Sigmoid colon (tissue), 7 donors: ENCODE data around the gene SUB1. TPM values are rescaled to one million over a fixed set of nuclear protein-coding genes. Genes with fewer than 3 reads are reported as not detected.

Experiments used
- DNase-seq: peaks from one replicate; pipeline ENCODE4 v3.0.0-alpha.2; 2019
- H3K27ac ChIP-seq, 4 donors: fragments of 200-600 bp; sonication (generic); one replicate each; pipeline ENCODE4 v1.5.1; 2016 to 2019; ENCODE audit warnings: mild to moderate bottlenecking in 1 of 4
- H3K27me3 ChIP-seq, 3 donors: fragments of 200-600 bp; sonication (generic); one replicate each; pipeline ENCODE4 v1.5.1; 2019; ENCODE audit warnings: mild to moderate bottlenecking in 1 of 3
- H3K36me3 ChIP-seq, 4 donors: fragments of 200-600 bp; sonication (generic); one replicate each; pipeline ENCODE4 v1.5.1; 2016 to 2019
- H3K4me1 ChIP-seq, 4 donors: fragments of 200-600 bp; sonication (generic); one replicate each; pipeline ENCODE4 v1.5.1; 2017 to 2019
- H3K4me3 ChIP-seq, 4 donors: fragments of 200-600 bp; sonication (generic); one replicate each; pipeline ENCODE4 v1.5.1; 2017 to 2019; ENCODE audit warnings: mild to moderate bottlenecking in 2 of 4, moderate library complexity in 1 of 4
- H3K9me3 ChIP-seq, 4 donors: fragments of 200-600 bp in 3 of 4; sonication (generic) in 3 of 4; one replicate each; pipeline versions ENCODE4 v1.5.1 to v1.6.1; 2013 to 2019
- CTCF ChIP-seq, 4 experiments: fragments of 450-650 bp in 3 of 4; fragments of 200-600 bp in 1 of 4; IDR thresholded peaks; one replicate each; pipeline ENCODE4 v1.5.1; 2016 to 2019; ENCODE audit warnings: antibody characterized with exemption in 4 of 4, mild to moderate bottlenecking in 3 of 4, moderate library complexity in 2 of 4
- EP300 ChIP-seq, 4 donors: sonication (generic); formaldehyde crosslinking; IDR thresholded peaks; one replicate each; pipeline ENCODE4 v1.6.1; 2017; ENCODE audit warnings: antibody characterized with exemption in 4 of 4
- POLR2A ChIP-seq, 2 donors: fragments of 450-650 bp; IDR thresholded peaks; one replicate each; pipeline ENCODE4 v1.6.1; 2016; ENCODE audit warnings: antibody characterized with exemption in 2 of 2, mild to moderate bottlenecking in 2 of 2, moderate library complexity in 2 of 2
- POLR2AphosphoS5 ChIP-seq, 4 donors: sonication (generic); formaldehyde crosslinking; IDR thresholded peaks; one replicate each; pipeline ENCODE4 v1.6.1; 2017; ENCODE audit warnings: antibody characterized with exemption in 4 of 4
- WGBS, 2 donors: extraction: QIAGEN DNeasy Blood & Tissue Kit; methylation state at CpG; one replicate each; pipeline ENCODE4 v1.1.7; 2013; 5-methylcytosine and 5-hydroxymethylcytosine counted together
- intact Hi-C: fragments of 100-400 bp; cut with DNase I; formaldehyde crosslinking; loops from one replicate; pipeline ENCODE4 v1.15.1; 2023
- polyA plus RNA-seq, 3 donors: library from polyadenylated mRNA; stranded (reverse); fragments of 200-250 nt; gene quantifications; one replicate each; pipeline ENCODE4 v1.2.3, GENCODE V29; 2013
- total RNA-seq, 4 donors: library from RNA; depleted of rRNA; stranded (reverse); fragments of >200 nt; gene quantifications; one replicate each; pipeline ENCODE4 v1.1.0, GENCODE V29; 2016
- donor health status: healthy with polysubstance abuse.
- donor health status: Bipolar disorder and iron deficiency.
- donor health status: healthy.

SUB1 gene
- total and polyA plus RNA-seq, 7 donors = 84.0 to 277 (median 165) TPM

DNA sequence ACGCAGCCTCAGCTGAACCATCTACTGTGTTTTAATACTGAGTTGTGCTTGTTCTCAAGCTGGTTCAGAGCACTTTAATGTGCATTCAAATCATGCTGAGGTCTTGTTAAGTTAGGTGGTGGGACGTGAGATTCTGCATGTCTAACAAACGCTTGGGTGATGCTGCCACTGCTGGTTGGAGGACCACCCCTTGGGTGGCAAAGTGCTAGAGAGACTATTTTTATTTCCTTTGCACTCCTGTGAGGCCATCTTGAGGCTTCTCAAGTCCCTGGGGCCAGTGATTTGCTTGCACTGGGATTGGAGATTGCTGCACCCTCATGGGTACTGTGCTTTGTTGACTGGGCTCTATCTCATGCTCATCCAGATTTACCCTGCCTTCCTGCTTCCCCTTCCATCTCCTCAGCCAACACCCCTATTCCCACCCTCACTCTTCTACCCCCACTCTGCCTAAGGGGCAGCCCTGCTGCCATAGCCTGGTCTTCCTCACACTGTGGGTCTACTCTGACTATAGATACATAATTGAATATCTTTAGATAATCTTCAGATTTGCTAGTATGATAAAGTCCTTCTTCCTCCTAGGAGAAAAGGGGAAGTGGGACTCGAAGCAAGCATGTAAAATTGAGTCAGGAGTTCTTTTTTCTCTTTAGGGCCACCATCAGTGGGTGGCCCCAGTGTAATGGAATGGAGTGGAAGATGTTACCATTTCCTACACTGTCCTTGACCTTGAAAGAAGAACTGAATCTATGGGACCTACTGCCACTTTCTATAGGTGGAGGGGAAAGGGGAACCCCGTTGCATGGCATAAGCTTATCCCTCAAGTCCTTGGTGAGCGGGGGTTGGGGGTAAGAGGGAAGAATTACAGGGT is 45.1 kb upstream of the SUB1 start:
- H3K27ac ChIP-seq = no peak overlapping the region

GRCh38 chr5:32541241-32541640 is 44.1 kb upstream of the SUB1 start:
- WGBS, 2 donors = 98% methylated on average over 4 of the region's 4 CpGs
- no peaks in the 10 kb centered on the region for H3K4me1 ChIP-seq
- intact Hi-C loops = no loop called here
- no peaks in the 10 kb centered on the region for H3K36me3 ChIP-seq
- H3K27ac ChIP-seq = no peak overlapping the region
- H3K27me3 ChIP-seq = no peaks in the 10 kb centered on the region
- no peaks in the 10 kb centered on the region for H3K9me3 ChIP-seq
- no peak for DNase-seq
- H3K4me3 ChIP-seq = no peak overlapping the region
- TF ChIP-seq EP300 (IDR thresholded peaks at IDR 0.05) (no peak), POLR2A (IDR thresholded peaks at IDR 0.05) (no peak), POLR2AphosphoS5 (IDR thresholded peaks at IDR 0.05) (no peak), CTCF (IDR thresholded peaks at IDR 0.05) (no peak)

More for the DNA sequence above, 45.1 kb upstream of the SUB1 start:
- intact Hi-C loops = no loop called here
- Histone ChIP-seq H3K4me1 (no peaks in the 10 kb centered on the region), H3K36me3 (no peaks in the 10 kb centered on the region), H3K9me3 (no peaks in the 10 kb centered on the region), H3K27me3 (no peaks in the 10 kb centered on the region), H3K4me3 (no peak overlapping the region)
- TF ChIP-seq EP300 (IDR thresholded peaks at IDR 0.05) (no peak), POLR2A (IDR thresholded peaks at IDR 0.05) (no peak), POLR2AphosphoS5 (IDR thresholded peaks at IDR 0.05) (no peak), CTCF (IDR thresholded peaks at IDR 0.05) (no peak)
- no peak for DNase-seq
- 85 to 88% methylated on average over 6 of the region's 6 CpGs for WGBS, 2 donors

- no peaks in the 10 kb centered on the region for H3K9me3 ChIP-seq
- intact Hi-C loops = no loop called here
- no peaks in the 10 kb centered on the region for H3K27me3 ChIP-seq
- no peak overlapping the region for H3K4me3 ChIP-seq
- TF ChIP-seq POLR2A (IDR thresholded peaks at IDR 0.05) (no peak), CTCF (IDR thresholded peaks at IDR 0.05) (no peak), EP300 (IDR thresholded peaks at IDR 0.05) (no peak), POLR2AphosphoS5 (IDR thresholded peaks at IDR 0.05) (no peak)
- no peaks in the 10 kb centered on the region for H3K4me1 ChIP-seq
- no peak overlapping the region for H3K27ac ChIP-seq
- DNase-seq = no peak
- WGBS, 2 donors = 77 to 80% methylated on average over 10 of the region's 10 CpGs
- no peaks in the 10 kb centered on the region for H3K36me3 ChIP-seq
These were observed 42.9 kb upstream of the SUB1 start for GRCh38 chr5:32542216-32543059.

DNA sequence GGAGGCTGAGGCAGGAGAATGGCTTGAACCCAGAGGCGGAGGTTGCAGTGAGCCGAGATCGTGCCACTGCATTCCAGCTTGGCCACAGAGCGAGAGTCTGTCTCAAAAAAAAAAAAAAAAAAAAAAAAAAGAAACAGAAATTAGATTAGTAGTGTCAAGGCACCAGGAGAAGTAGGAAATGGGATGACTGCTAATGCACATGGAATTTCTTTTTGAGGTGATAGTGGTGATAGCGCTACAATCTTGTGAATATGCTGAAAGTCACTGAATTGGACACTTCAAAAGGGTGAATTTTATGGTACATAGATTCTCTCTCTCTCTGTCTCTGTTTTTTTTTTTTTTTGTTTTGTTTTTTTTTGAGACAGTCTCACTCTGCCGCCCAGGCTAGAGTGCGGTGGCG is 42.1 kb upstream of the SUB1 start:
- 96 to 98% methylated on average over 8 of the region's 8 CpGs for WGBS, 2 donors
- H3K27me3 ChIP-seq = no peaks in the 10 kb centered on the region
- no peak for TF ChIP-seq EP300 (IDR thresholded peaks at IDR 0.05)
- no peak for TF ChIP-seq CTCF (IDR thresholded peaks at IDR 0.05)
- no peak for TF ChIP-seq POLR2A (IDR thresholded peaks at IDR 0.05)
- no peak for TF ChIP-seq POLR2AphosphoS5 (IDR thresholded peaks at IDR 0.05)
- no peak overlapping the region for H3K4me3 ChIP-seq
- DNase-seq = no peak
- no peaks in the 10 kb centered on the region for H3K4me1 ChIP-seq
- intact Hi-C loops = no loop called here
- H3K27ac ChIP-seq = no peak overlapping the region
- no peaks in the 10 kb centered on the region for H3K36me3 ChIP-seq
- no peaks in the 10 kb centered on the region for H3K9me3 ChIP-seq
